Measurements from ENCODE around the gene C3AR1.
A peak's percentile ranks its signal among the peaks of the same experiment; 100 is the strongest.

The C3AR1 gene

DNA sequence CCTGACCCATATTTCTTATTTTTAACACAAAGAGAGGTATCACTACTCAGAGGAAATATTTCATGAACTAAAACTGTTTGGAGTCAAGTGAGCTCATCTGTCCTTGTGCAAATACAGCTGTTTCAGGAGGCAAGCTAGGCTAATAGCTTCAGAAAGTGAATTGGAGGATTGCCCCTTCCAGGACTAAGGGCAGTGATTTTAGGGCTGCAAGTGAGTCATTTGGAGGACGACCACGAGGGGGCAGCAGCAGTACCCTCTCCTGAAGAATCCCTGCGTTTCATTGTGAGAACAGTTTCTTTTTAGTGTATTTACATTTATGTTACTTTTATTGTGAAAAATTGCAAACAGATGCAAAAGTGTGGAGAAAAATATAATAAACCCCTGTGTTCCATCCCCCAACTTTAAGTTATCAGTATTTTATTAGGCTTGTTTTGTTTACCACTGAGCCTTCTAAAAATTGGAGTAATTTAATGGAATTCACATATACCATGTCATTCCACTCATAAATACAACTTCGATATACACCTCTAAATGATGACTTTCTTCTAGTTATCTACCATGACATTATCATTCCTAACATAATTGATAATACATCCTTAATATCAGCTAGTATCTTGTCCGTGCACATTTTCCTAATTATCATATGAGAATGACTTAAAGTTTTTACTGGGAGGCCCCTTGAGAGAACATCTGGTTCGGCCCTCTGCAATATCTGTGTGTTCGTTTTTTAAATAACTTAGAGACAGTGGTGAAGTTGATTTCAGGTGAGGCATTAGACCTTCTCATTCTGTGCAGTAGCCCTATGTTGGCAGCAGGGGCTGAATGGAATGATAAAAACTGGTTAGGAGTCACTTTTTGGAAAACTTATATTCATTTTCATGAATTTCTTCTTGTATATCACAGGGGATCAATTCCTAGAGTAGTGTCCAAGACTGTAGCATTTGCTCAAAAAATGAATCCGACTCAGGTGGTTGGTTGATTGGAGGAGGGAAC lies 19.9 kb downstream of the C3AR1 start:
- peak; percentile 74 for DNase-seq (ENCODE audit: insufficient read length, low spot score)
- no peak for FAIRE-seq
- TF ChIP-seq, protein P1, sequence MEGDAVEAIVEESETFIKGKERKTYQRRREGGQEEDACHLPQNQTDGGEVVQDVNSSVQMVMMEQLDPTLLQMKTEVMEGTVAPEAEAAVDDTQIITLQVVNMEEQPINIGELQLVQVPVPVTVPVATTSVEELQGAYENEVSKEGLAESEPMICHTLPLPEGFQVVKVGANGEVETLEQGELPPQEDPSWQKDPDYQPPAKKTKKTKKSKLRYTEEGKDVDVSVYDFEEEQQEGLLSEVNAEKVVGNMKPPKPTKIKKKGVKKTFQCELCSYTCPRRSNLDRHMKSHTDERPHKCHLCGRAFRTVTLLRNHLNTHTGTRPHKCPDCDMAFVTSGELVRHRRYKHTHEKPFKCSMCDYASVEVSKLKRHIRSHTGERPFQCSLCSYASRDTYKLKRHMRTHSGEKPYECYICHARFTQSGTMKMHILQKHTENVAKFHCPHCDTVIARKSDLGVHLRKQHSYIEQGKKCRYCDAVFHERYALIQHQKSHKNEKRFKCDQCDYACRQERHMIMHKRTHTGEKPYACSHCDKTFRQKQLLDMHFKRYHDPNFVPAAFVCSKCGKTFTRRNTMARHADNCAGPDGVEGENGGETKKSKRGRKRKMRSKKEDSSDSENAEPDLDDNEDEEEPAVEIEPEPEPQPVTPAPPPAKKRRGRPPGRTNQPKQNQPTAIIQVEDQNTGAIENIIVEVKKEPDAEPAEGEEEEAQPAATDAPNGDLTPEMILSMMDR (IDR thresholded peaks at IDR 0.05; ENCODE audit: insufficient read depth, missing control alignments), result peak; percentile 88

DNA sequence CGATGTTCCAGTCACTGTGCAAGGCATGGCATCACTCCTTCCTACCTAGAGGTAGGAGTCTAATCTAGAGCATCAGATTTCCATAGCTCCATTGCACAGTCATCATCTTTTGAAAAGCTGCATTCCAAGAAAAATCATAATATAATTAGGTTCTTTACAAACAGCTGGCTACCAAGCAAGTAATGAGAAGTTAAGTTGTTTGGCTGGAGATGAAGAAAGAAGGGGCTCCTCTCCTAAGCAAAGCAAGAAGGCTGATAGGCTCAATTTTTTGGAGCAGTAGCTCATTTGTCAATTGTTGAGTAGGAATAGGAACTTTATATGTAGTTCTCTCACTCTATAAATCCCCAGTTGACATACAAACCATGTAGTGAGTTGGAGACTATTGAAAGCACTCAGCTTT lies 25.4 kb downstream of the C3AR1 start:
- FAIRE-seq, result no peak
- no peak for DNase-seq (ENCODE audit: insufficient read length, low spot score)

DNA sequence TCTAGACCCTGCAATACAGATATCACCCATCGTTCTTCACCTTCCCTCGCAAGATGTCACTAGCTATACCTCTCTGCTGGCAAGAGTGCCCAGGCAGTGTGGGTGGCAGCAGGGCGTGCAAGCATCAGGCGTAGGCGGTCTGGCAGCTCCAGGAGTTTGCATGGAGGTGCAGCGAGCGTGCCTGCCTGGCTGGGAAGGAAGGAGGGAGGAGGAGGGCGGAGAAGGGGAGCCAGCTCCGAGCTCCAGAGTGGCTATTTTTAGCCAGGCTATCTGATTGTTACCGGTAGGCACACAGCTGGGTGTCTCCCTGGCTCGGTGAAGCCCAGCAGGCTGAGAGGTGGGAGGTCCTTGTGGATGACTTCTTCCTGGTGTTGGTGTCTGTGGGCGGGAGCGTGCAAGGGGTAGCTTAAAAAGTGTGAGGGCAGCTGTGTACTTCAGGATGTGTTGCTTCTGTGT lies 27.5 kb downstream of the C3AR1 start:
- no peak for FAIRE-seq
- TF ChIP-seq, protein P1 (IDR thresholded peaks at IDR 0.05; ENCODE audit: insufficient read depth, missing control alignments), result no peak
- no peak for DNase-seq (ENCODE audit: insufficient read length, low spot score)

More for the DNA sequence above, 25.4 kb downstream of the C3AR1 start:
- TF ChIP-seq, protein P1 (IDR thresholded peaks at IDR 0.05; ENCODE audit: insufficient read depth, missing control alignments), result no peak

DNA sequence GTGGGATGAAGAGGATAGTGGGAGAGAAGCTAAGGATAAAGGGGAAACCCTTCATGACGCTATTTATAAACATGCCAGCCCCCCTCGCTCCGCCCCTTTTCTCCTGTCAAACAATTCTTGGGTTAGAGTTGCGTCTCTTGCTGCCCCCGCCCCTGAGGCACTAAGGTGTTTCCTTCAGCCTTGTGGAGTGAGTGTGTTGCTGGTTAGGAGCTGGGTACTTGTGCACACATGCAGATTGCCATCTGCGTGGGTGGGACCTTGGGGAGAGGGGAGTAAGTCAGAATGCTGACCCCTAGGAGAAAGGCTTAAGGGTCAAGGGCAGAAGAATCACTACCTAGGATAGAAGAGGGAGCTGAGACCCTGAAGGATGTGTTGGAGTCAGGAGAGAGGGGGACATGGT lies 28.2 kb downstream of the C3AR1 start:
- DNase-seq (ENCODE audit: insufficient read length, low spot score) (no peak), FAIRE-seq (no peak)
- TF ChIP-seq, protein P1 (IDR thresholded peaks at IDR 0.05; ENCODE audit: insufficient read depth, missing control alignments), result no peak

DNA sequence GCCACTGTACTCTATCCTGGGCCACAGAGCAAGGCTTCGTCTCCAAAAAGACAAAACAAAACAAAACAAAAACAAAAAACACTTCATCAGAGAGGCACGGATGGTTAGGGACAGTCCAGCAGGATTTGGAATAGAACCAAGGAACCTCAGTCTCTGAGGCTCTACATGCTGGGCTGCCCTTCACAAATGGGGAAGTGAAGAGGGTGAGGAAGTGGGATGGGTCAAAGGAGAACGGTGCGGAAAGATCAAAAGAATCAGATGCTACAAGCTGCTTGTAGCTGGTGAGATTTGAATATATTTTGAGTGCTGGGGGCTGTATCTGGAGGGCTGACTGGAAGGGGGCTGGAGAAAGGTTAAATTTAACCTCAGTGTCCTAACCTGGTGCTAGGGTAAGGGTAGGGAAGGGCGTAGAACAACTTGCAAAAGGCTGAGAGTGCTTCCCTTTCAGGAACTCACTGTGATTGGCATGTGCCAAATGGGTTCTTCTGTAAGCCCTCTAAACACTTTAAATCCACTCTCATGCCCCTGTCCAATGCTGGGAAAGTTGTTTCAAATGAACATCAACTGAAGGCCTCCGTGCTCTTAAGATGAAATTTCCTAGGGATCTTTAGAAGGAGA lies 29.0 kb downstream of the C3AR1 start:
- TF ChIP-seq, protein P1 (IDR thresholded peaks at IDR 0.05; ENCODE audit: insufficient read depth, missing control alignments), result no peak
- FAIRE-seq, result no peak
- no peak for DNase-seq (ENCODE audit: insufficient read length, low spot score)

DNA sequence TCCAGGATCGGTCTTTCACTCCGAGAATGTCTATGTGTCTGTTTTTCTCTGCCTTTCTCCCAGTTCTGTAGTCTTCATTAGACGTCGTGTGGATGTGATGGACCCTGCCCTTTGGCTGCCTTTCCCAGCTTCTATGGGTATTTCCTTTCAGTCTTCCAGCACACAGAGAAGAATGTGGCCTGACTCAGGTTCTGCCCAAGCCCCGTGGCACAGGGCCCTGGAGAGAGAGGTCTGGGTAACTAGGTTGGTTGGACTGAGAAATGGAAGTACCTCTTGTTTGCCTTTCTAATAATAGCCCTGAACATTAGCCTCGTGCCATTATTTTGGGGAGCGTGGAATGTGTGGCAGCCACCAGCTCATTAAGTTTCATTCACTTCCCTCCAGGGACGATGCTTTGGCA lies 29.8 kb downstream of the C3AR1 start:
- DNase-seq (ENCODE audit: insufficient read length, low spot score), result no peak

More for the DNA sequence above, 29.8 kb downstream of the C3AR1 start:
- FAIRE-seq, result no peak
- TF ChIP-seq, protein P1 (IDR thresholded peaks at IDR 0.05; ENCODE audit: insufficient read depth, missing control alignments), result no peak
